Common myeloid progenitor, CD34-positive (primary cell): Measurements from ENCODE around the gene NEUROD2.

ENCODE experiments used
- CTCF ChIA-PET: fragments of 350-600 bp; sonication (Branson Sonifier 250); formaldehyde crosslinking; loops from one replicate; lab custom pipeline; 2021; ENCODE audit warnings: antibody characterized with exemption; lab: Charles Lee
- POLR2A ChIA-PET: fragments of 350-600 bp; sonication (Branson Sonifier 250); formaldehyde crosslinking; loops from one replicate; lab custom pipeline; 2021; ENCODE audit warnings: antibody characterized with exemption; lab: Charles Lee
- DNase-seq, 3 donors: peaks; one replicate each; pipeline versions ENCODE4 v3.0.0 to v3.0.0-alpha.2; 2013
- H3K27ac ChIP-seq, 2 experiments: 1 replicate in 1 of 2; 2 replicates in 1 of 2; pipeline ENCODE4 v1.7.0; 2013; ENCODE audit warnings: inconsistent platforms in 2 of 2, low read length in 2 of 2, mild to moderate bottlenecking in 2 of 2, low read depth in 1 of 2, moderate library complexity in 1 of 2; ENCODE audit not compliant: severe bottlenecking in 2 of 2, insufficient read depth in 1 of 2, poor library complexity in 1 of 2
- H3K27me3 ChIP-seq, 5 experiments: replicated peaks in 2 of 5; 1 replicate in 3 of 5; 2 replicates in 2 of 5; pipeline versions ENCODE4 v1.6.1 to v1.7.0; 2013; ENCODE audit warnings: low read length in 4 of 5, mild to moderate bottlenecking in 2 of 5, moderate library complexity in 2 of 5, inconsistent platforms in 1 of 5; ENCODE audit not compliant: insufficient read depth in 5 of 5, control insufficient read depth in 4 of 5
- H3K36me3 ChIP-seq, 4 experiments: 1 replicate in 2 of 4; 2 replicates in 2 of 4; pipeline versions ENCODE4 v1.6.1 to v1.7.0; 2013; ENCODE audit warnings: low read length in 3 of 4, control low read depth in 1 of 4, mild to moderate bottlenecking in 1 of 4; ENCODE audit not compliant: control insufficient read depth in 4 of 4, insufficient read depth in 4 of 4
- H3K4me1 ChIP-seq, 4 experiments: 1 replicate in 3 of 4; 2 replicates in 1 of 4; pipeline versions ENCODE4 v1.6.1 to v1.7.1; 2013; ENCODE audit warnings: low read length in 3 of 4, mild to moderate bottlenecking in 3 of 4, control low read depth in 1 of 4, inconsistent platforms in 1 of 4, moderate library complexity in 1 of 4; ENCODE audit not compliant: control insufficient read depth in 4 of 4, insufficient read depth in 4 of 4; ENCODE audit errors: control extremely low read depth in 1 of 4
- H3K4me3 ChIP-seq, 7 experiments: 1 replicate in 4 of 7; 2 replicates in 3 of 7; pipeline versions ENCODE4 v1.5.1 to v1.7.0; 2013; ENCODE audit warnings: mild to moderate bottlenecking in 7 of 7, low read length in 6 of 7, moderate library complexity in 6 of 7, inconsistent platforms in 2 of 7, low read depth in 2 of 7, control low read depth in 1 of 7; ENCODE audit not compliant: insufficient read depth in 4 of 7, control insufficient read depth in 1 of 7; ENCODE audit errors: extremely low read depth in 1 of 7
- H3K9me3 ChIP-seq, 5 experiments: 1 replicate in 4 of 5; 2 replicates in 1 of 5; pipeline versions ENCODE4 v1.6.1 to v1.7.1; 2013; ENCODE audit warnings: low read length in 4 of 5, mild to moderate bottlenecking in 2 of 5, inconsistent platforms in 1 of 5, low read depth in 1 of 5, moderate library complexity in 1 of 5; ENCODE audit not compliant: control insufficient read depth in 4 of 5, insufficient read depth in 2 of 5; ENCODE audit errors: control extremely low read depth in 1 of 5
- WGBS: methylation state at CpG from one replicate; pipeline ENCODE4 v1.1.5; 2013; ENCODE audit not compliant: insufficient coverage; 5-methylcytosine and 5-hydroxymethylcytosine counted together

Gene NEUROD2

DNA sequence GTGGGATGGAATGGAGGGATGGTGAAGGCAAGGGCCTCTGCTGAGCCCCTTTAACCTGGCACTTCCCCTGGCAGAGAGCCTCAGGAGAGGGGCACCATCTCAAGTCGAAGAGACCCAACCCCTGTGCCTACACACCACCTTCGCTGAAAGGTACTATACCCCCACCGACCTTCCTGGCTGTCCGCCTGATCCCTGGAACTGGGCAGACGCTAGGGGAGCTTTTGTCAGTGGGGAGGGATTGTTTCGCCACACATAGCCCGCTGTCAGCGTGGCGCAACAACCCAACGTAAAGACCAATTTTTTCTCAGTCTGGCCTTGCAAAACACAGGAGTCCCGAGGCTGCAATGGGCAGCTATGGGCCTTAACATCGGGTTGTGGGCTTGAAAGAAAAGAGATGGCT is 22.2 kb upstream of the NEUROD2 start:
- Histone ChIP-seq H3K27me3 (peaks cover 0 to 47% (median 16%) of the 10 kb centered on the region in 5 experiments), H3K4me1 (peaks cover 0 to 33% (median 28%) of the 10 kb centered on the region in 4 experiments), H3K27ac (no peak overlapping the region), H3K4me3 (no peak overlapping the region), H3K36me3 (no peaks in the 10 kb centered on the region), H3K9me3 (no peaks in the 10 kb centered on the region)
- WGBS = 96% methylated on average over 11 of the region's 12 CpGs
- POLR2A ChIA-PET = no interaction called here
- CTCF ChIA-PET = interaction anchor here (0.8 to 20.3 kb wide), 5 partner anchors 7 to 41 kb away, joined by 3 to 445 read pairs (median 15); partner anchors contain the start of genes PNMT and TCAP
- DNase-seq = no peak

DNA sequence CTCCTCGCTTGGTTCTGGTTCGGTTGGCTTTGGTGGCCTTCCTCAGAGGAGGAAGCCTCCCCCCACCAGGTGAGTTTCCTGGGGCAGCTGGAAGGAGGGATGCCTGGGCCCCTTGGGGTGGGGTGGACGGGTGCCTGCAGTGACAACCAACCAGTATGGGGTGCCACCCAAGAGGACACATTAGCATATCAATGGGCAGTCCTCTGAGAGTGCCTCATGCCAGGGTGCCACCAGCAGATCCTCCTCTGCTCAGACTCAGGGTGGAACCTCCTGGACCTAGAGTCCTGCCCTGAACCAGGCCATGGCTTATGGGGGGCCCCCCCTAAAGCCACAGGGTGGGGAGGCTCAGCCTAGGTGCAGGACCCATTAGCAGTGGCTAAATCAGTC is 21.8 kb upstream of the NEUROD2 start:
- DNase-seq = no peak
- H3K27ac ChIP-seq = no peak overlapping the region
- no peak overlapping the region for H3K4me3 ChIP-seq
- peaks cover 0 to 30% (median 27%) of the 10 kb centered on the region in 4 experiments for H3K4me1 ChIP-seq
- no peaks in the 10 kb centered on the region for H3K36me3 ChIP-seq
- ChIA-PET POLR2A (no interaction called here), CTCF (interaction anchor here (2.7 to 20.3 kb wide), 3 partner anchors 7 to 41 kb away, joined by 15 to 445 read pairs (median 111); partner anchors contain the start of genes PNMT and TCAP)
- 81% methylated on average over 2 of the region's 3 CpGs for WGBS
- peaks cover 0 to 51% (median 19%) of the 10 kb centered on the region in 5 experiments for H3K27me3 ChIP-seq
- no peaks in the 10 kb centered on the region for H3K9me3 ChIP-seq

GRCh38 chr17:39628655-39629493 is 21.2 kb upstream of the NEUROD2 start:
- H3K4me3 ChIP-seq = no peak overlapping the region
- H3K36me3 ChIP-seq = no peaks in the 10 kb centered on the region
- ChIA-PET POLR2A (no interaction called here), CTCF (interaction anchor here (0.7 to 20.3 kb wide), 7 partner anchors 15 to 82 kb away, joined by 3 to 445 read pairs (median 4); partner anchors contain the start of genes PNMT and TCAP)
- peaks cover 0 to 30% (median 27%) of the 10 kb centered on the region in 4 experiments for H3K4me1 ChIP-seq
- H3K27ac ChIP-seq = no peak overlapping the region
- peaks cover 0 to 53% (median 22%) of the 10 kb centered on the region in 5 experiments for H3K27me3 ChIP-seq
- DNase-seq = no peak
- H3K9me3 ChIP-seq = no peaks in the 10 kb centered on the region
- WGBS = 79% methylated on average over 6 of the region's 10 CpGs

- H3K9me3 ChIP-seq = no peaks in the 10 kb centered on the region
- H3K4me1 ChIP-seq = peaks cover 0 to 32% (median 28%) of the 10 kb centered on the region in 4 experiments
- DNase-seq = no peak
- peaks cover 0 to 53% (median 22%) of the 10 kb centered on the region in 5 experiments for H3K27me3 ChIP-seq
- no peak overlapping the region for H3K27ac ChIP-seq
- POLR2A ChIA-PET = no interaction called here
- H3K36me3 ChIP-seq = no peaks in the 10 kb centered on the region
- CTCF ChIA-PET = interaction anchor here (0.7 to 20.3 kb wide), 7 partner anchors 13 to 81 kb away, joined by 3 to 445 read pairs (median 4); partner anchors contain the start of genes PNMT and TCAP
- WGBS = 90% methylated on average over 15 of the region's 16 CpGs
- H3K4me3 ChIP-seq = peak overlapping the region in 1 of 7 experiments; percentile 32
Measured at GRCh38 chr17:39627712-39628516, 20.2 kb upstream of the NEUROD2 start.

GRCh38 chr17:39627047-39627711 is 19.5 kb upstream of the NEUROD2 start:
- WGBS = 4% methylated on average over 45 of the region's 72 CpGs
- Histone ChIP-seq H3K9me3 (no peaks in the 10 kb centered on the region), H3K4me1 (peaks cover 0 to 29% (median 24%) of the 10 kb centered on the region in 4 experiments), H3K27me3 (peaks cover 0 to 53% (median 22%) of the 10 kb centered on the region in 5 experiments), H3K27ac (no peak overlapping the region), H3K36me3 (no peaks in the 10 kb centered on the region), H3K4me3 (peak overlapping the region in 5 of 7 experiments; percentile 13 to 56 (median 23))
- ChIA-PET CTCF (interaction anchor here (1.1 to 20.3 kb wide), 4 partner anchors 14 to 43 kb away, joined by 3 to 445 read pairs (median 72); partner anchors contain the start of genes PNMT and TCAP), POLR2A (no interaction called here)
- DNase-seq = no peak

GRCh38 chr17:39626171-39627046 is 18.7 kb upstream of the NEUROD2 start, which contains the start of gene PPP1R1B:
Gene PPP1R1B (plus strand): TSS chr17:39626952. CDS start chr17:39627393, 441 bp downstream.
- 21% methylated on average over 21 of the region's 29 CpGs for WGBS
- no peak for DNase-seq
- H3K36me3 ChIP-seq = no peaks in the 10 kb centered on the region
- no peaks in the 10 kb centered on the region for H3K9me3 ChIP-seq
- POLR2A ChIA-PET = no interaction called here
- peak within 1 kb of the TSS in 5 of 7 experiments; percentile 13 to 56 (median 23) for H3K4me3 ChIP-seq
- H3K4me1 ChIP-seq = peaks cover 0 to 24% (median 19%) of the 10 kb centered on the region in 4 experiments
- H3K27me3 ChIP-seq = peaks cover 0 to 53% (median 22%) of the 10 kb centered on the region in 5 experiments
- CTCF ChIA-PET = interaction anchor here (0.8 to 20.3 kb wide), 9 partner anchors 6 to 105 kb away, joined by 3 to 445 read pairs (median 3); partner anchors contain the start of genes PNMT, STARD3 and TCAP
- H3K27ac ChIP-seq = no peak within 1 kb of the TSS
